Neural cell (in vitro differentiated cells): ENCODE results near the gene SNUPN. TPM values are rescaled to one million over a fixed set of nuclear protein-coding genes. Genes with fewer than 3 reads are reported as not detected.

Experiments
- H2AFZ ChIP-seq: fragments of 200-600, 300-800 bp; sonication (generic), shearing (Covaris generic); 2 replicates; pipeline ENCODE4 v1.6.0; 2014; ENCODE audit warnings: low read depth, mild to moderate bottlenecking, antibody characterized with exemption, low read length, moderate library complexity
- H3F3A ChIP-seq: fragments of 200-600 bp; shearing (Covaris generic); 2 replicates; pipeline ENCODE4 v1.6.1; 2016; ENCODE audit warnings: mild to moderate bottlenecking, moderate library complexity, mixed read lengths, antibody characterized with exemption, low read length; ENCODE audit not compliant: insufficient read depth, poor library complexity, severe bottlenecking
- H3K27ac ChIP-seq: fragments of 200-600, 300-800 bp; sonication (generic), shearing (Covaris generic); 2 replicates; pipeline ENCODE4 v1.5.1; 2014; ENCODE audit warnings: mild to moderate bottlenecking, low read length, moderate library complexity
- H3K27me3 ChIP-seq: fragments of 300-800, 200-600 bp; sonication (generic), shearing (Covaris generic); 2 replicates; pipeline ENCODE4 v1.6.0; 2014; ENCODE audit warnings: mild to moderate bottlenecking, low read depth, low read length, moderate library complexity; ENCODE audit not compliant: insufficient read depth
- H3K36me3 ChIP-seq: fragments of 300-800, 200-600 bp; sonication (generic), shearing (Covaris generic); 2 replicates; pipeline ENCODE4 v1.5.1; 2014; ENCODE audit warnings: mild to moderate bottlenecking, antibody characterized with exemption, low read length, moderate library complexity; ENCODE audit not compliant: insufficient read depth
- H3K4me2 ChIP-seq: fragments of 300-800, 200-600 bp; sonication (generic), shearing (Covaris generic); 2 replicates; pipeline ENCODE4 v1.6.0; 2014; ENCODE audit warnings: mild to moderate bottlenecking, low read length
- H3K4me3 ChIP-seq: fragments of 300-800, 200-600 bp; sonication (generic), shearing (Covaris generic); 2 replicates; pipeline ENCODE4 v1.5.1; 2014; ENCODE audit warnings: mild to moderate bottlenecking, low read length, moderate library complexity
- H3K79me2 ChIP-seq: fragments of 200-600 bp; shearing (Covaris generic); replicated peaks from 2 replicates; pipeline ENCODE4 v1.6.0; 2014; ENCODE audit warnings: mild to moderate bottlenecking, low read length, moderate library complexity; ENCODE audit not compliant: insufficient read depth
- H3K9ac ChIP-seq: fragments of 300-800, 200-600 bp; sonication (generic), shearing (Covaris generic); 2 replicates; pipeline ENCODE4 v1.6.1; 2016; ENCODE audit warnings: mild to moderate bottlenecking, low read length, mixed read lengths
- H3K9me2 ChIP-seq: fragments of 200-600 bp; shearing (Covaris generic); 2 replicates; pipeline ENCODE4 v1.6.1; 2016; ENCODE audit warnings: mild to moderate bottlenecking, low read length, mixed read lengths; ENCODE audit not compliant: insufficient read depth
- H3K9me3 ChIP-seq: fragments of 200-600, 300-800 bp; sonication (generic), shearing (Covaris generic); 2 replicates; pipeline ENCODE4 v1.6.1; 2016; ENCODE audit warnings: mild to moderate bottlenecking, mixed run types, low read length, moderate library complexity, mixed read lengths
- H4K20me1 ChIP-seq: fragments of 200-600 bp; shearing (Covaris generic); 2 replicates; pipeline ENCODE4 v1.6.1; 2016; ENCODE audit warnings: mild to moderate bottlenecking, mixed run types; ENCODE audit not compliant: insufficient read depth
- EP300 ChIP-seq: fragments of 450-650 bp; conservative IDR thresholded peaks from 2 replicates; pipeline ENCODE4 v1.6.1; 2014; ENCODE audit warnings: antibody characterized with exemption, mild to moderate bottlenecking, moderate library complexity; ENCODE audit not compliant: poor library complexity, severe bottlenecking
- EZH2 ChIP-seq: fragments of 200-600, 300-800 bp; shearing (Covaris generic), sonication (generic); IDR thresholded peaks from 2 replicates; pipeline ENCODE4 v1.6.1; 2014; ENCODE audit warnings: antibody characterized with exemption, low read length, borderline replicate concordance, mild to moderate bottlenecking; ENCODE audit not compliant: insufficient read depth, poor library complexity, severe bottlenecking
- MXI1 ChIP-seq: fragments of 450-650 bp; conservative IDR thresholded peaks from 2 replicates; pipeline ENCODE4 v1.6.1; 2014; ENCODE audit warnings: antibody characterized with exemption, mild to moderate bottlenecking; ENCODE audit not compliant: poor library complexity, severe bottlenecking
- POLR2AphosphoS5 ChIP-seq: IDR thresholded peaks from 2 replicates; pipeline ENCODE4 v1.6.1; 2012
- RAD21 ChIP-seq: fragments of 450-650 bp; conservative IDR thresholded peaks from 2 replicates; pipeline ENCODE4 v1.6.1; 2014; ENCODE audit warnings: antibody characterized with exemption, mild to moderate bottlenecking, moderate library complexity
- REST ChIP-seq: IDR thresholded peaks from 2 replicates; pipeline ENCODE4 v1.6.1; 2012; ENCODE audit warnings: borderline replicate concordance
- SMC3 ChIP-seq: fragments of 450-650 bp; conservative IDR thresholded peaks from 2 replicates; pipeline ENCODE4 v1.6.1; 2014; ENCODE audit warnings: antibody characterized with exemption, mild to moderate bottlenecking, moderate library complexity; ENCODE audit not compliant: poor library complexity
- TAF1 ChIP-seq: IDR thresholded peaks from 2 replicates; pipeline ENCODE4 v1.6.1; 2012; ENCODE audit warnings: low read depth
- polyA plus RNA-seq: library from polyadenylated mRNA; depleted of rRNA; stranded (reverse); fragments of >200 nt; gene quantifications from 2 replicates; pipeline ENCODE4 v1.2.3, GENCODE V29; 2014
- TF ChIP-seq, protein P1 (sequence below): fragments of 450-650 bp; IDR thresholded peaks from 2 replicates; pipeline ENCODE4 v1.5.1; 2014; ENCODE audit warnings: antibody characterized with exemption, mild to moderate bottlenecking, moderate library complexity; ENCODE audit not compliant: poor library complexity, severe bottlenecking

SNUPN gene
- polyA plus RNA-seq, 1 donor from 2014 or later: 19.0 TPM

GRCh38 chr15:75639709-75640482, 14.4 kb upstream of the SNUPN start, which contains the start of gene IMP3:
IMP3 (minus strand) TSS chr15:75640224; CDS start chr15:75640168, 56 bp downstream.
- Histone ChIP-seq H3K9me3 (no peaks in the 10 kb centered on the region), H3K4me3 (peak within 1 kb of the TSS; percentile 84), H3K27me3 (no peaks in the 10 kb centered on the region), H4K20me1 (no peaks in the 10 kb centered on the region), H2AFZ (peak within 1 kb of the TSS; percentile 91), H3F3A (no peaks in the 10 kb centered on the region), H3K9ac (peak within 1 kb of the TSS; percentile 85), H3K4me2 (peak within 1 kb of the TSS; percentile 95), H3K9me2 (no peaks in the 10 kb centered on the region), H3K36me3 (no peaks in the 10 kb centered on the region), H3K27ac (peak within 1 kb of the TSS; percentile 88), H3K79me2 (peaks cover 25% of the 10 kb centered on the region)
- peak; percentile 90 for TF ChIP-seq TAF1
- TF ChIP-seq MXI1: peak; percentile 98
- no peak for TF ChIP-seq EZH2
- TF ChIP-seq EP300: peak; percentile 44
- TF ChIP-seq POLR2AphosphoS5: peak; percentile 88
- peak; percentile 34 for TF ChIP-seq SMC3
- no peak for TF ChIP-seq RAD21
- peak; percentile 94 for TF ChIP-seq REST

DNA sequence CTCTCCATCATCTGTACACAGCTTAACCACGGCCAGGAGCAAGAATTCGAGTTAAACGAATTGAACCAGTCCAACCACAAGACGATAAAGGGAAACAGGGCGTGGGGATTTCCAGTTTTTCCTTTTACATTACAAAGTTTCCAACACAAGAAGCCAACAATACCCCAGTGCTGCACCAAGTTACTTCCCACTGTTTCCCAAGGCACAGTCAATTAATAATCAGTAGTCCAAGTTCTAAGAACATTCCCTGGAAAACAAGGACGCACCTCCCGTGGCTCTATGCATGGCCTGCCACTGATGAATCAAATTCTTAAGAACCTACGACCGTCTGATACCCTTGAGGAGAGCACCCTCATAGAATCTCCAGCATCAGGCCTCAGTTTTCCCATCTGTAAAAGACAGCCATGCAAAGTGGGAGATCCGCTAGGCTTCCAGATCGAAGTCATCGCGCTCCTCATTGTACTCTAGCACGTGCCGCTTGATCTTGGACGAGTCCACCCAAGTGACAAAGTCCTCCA, 13.7 kb upstream of the SNUPN start:
- Histone ChIP-seq H2AFZ (peak overlapping the region; percentile 91), H3K79me2 (peaks cover 25% of the 10 kb centered on the region), H3K9ac (peak overlapping the region; percentile 85), H3K36me3 (no peaks in the 10 kb centered on the region), H3F3A (no peaks in the 10 kb centered on the region), H3K4me3 (peak overlapping the region; percentile 84), H3K27ac (peak overlapping the region; percentile 88), H3K9me3 (no peaks in the 10 kb centered on the region), H3K4me2 (peak overlapping the region; percentile 95), H4K20me1 (no peaks in the 10 kb centered on the region), H3K27me3 (no peaks in the 10 kb centered on the region), H3K9me2 (no peaks in the 10 kb centered on the region)
- TF ChIP-seq EP300: no peak
- TF ChIP-seq POLR2AphosphoS5: no peak
- TF ChIP-seq MXI1: no peak
- TF ChIP-seq TAF1: no peak
- TF ChIP-seq SMC3: no peak
- TF ChIP-seq RAD21: no peak
- TF ChIP-seq EZH2: no peak
- no peak for TF ChIP-seq REST
- TF ChIP-seq, protein P1, sequence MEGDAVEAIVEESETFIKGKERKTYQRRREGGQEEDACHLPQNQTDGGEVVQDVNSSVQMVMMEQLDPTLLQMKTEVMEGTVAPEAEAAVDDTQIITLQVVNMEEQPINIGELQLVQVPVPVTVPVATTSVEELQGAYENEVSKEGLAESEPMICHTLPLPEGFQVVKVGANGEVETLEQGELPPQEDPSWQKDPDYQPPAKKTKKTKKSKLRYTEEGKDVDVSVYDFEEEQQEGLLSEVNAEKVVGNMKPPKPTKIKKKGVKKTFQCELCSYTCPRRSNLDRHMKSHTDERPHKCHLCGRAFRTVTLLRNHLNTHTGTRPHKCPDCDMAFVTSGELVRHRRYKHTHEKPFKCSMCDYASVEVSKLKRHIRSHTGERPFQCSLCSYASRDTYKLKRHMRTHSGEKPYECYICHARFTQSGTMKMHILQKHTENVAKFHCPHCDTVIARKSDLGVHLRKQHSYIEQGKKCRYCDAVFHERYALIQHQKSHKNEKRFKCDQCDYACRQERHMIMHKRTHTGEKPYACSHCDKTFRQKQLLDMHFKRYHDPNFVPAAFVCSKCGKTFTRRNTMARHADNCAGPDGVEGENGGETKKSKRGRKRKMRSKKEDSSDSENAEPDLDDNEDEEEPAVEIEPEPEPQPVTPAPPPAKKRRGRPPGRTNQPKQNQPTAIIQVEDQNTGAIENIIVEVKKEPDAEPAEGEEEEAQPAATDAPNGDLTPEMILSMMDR: no peak
